ENCODE measurements around the gene PCDHA9. TPM values are rescaled to one million over a fixed set of nuclear protein-coding genes. Genes with fewer than 3 reads are reported as not detected.
"Not testable (repeated sequence)": the region's sequence is repeated elsewhere in the genome, so short reads cannot be mapped to it uniquely, and the experiment has no call there.

Gene PCDHA9
- total RNA-seq, 2 donors from 2014 or later: 0.19 TPM; not detected in 1

DNA sequence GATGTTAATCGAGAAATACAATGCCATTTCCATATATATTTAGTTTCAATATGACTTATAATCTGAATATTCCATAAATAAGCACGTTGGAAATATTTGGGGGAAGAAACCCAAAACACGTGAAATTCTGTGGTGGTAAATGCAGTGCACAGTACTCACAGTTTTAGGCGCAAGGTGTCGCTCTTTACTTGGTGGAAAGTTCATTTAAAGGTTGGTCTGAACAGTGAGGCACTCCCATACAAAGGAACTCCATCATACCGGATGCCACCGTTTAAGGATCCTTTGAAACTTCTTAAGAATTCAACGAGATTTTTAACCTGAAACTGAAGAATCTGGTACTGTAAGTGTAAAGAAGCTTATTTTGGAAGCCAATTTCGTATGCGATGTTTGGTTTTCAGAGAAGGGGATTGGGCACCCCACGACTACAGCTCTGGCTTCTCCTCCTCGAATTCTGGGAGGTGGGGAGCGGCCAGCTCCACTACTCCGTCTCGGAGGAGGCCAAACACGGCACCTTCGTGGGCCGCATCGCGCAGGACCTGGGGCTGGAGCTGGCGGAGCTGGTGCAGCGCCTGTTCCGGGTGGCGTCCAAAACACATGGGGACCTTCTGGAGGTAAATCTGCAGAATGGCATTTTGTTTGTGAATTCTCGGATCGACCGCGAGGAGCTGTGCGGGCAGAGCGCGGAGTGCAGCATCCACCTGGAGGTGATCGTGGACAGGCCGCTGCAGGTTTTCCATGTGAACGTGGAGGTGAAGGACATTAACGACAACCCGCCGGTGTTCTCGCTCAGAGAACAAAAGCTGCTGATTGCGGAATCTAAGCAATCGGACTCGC is 20.8 kb downstream of the PCDHA9 start, which contains the start of gene PCDHA11:
TSS of gene PCDHA11 (plus strand) at position 237 of the 834 bp plus-strand sequence. CDS start at position 384, 147 bp downstream.
- TF ChIP-seq, protein P1, sequence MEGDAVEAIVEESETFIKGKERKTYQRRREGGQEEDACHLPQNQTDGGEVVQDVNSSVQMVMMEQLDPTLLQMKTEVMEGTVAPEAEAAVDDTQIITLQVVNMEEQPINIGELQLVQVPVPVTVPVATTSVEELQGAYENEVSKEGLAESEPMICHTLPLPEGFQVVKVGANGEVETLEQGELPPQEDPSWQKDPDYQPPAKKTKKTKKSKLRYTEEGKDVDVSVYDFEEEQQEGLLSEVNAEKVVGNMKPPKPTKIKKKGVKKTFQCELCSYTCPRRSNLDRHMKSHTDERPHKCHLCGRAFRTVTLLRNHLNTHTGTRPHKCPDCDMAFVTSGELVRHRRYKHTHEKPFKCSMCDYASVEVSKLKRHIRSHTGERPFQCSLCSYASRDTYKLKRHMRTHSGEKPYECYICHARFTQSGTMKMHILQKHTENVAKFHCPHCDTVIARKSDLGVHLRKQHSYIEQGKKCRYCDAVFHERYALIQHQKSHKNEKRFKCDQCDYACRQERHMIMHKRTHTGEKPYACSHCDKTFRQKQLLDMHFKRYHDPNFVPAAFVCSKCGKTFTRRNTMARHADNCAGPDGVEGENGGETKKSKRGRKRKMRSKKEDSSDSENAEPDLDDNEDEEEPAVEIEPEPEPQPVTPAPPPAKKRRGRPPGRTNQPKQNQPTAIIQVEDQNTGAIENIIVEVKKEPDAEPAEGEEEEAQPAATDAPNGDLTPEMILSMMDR (IDR thresholded peaks at IDR 0.05): no peak
- H3K4me3 ChIP-seq: no peak within 1 kb of the TSS
- no peaks in the 10 kb centered on the region for H3K9me3 ChIP-seq
- H3K36me3 ChIP-seq: no peaks in the 10 kb centered on the region
- DNase-seq: no peak
- intact Hi-C loops (cut with DNase I): no loop called here
- no peaks in the 10 kb centered on the region for H3K27me3 ChIP-seq
- no peaks in the 10 kb centered on the region for H3K4me1 ChIP-seq
- no peak within 1 kb of the TSS for H3K27ac ChIP-seq
- H3K9ac ChIP-seq (ENCODE audit: low read depth in 2 of 2, low read length in 2 of 2): no peak within 1 kb of the TSS

DNA sequence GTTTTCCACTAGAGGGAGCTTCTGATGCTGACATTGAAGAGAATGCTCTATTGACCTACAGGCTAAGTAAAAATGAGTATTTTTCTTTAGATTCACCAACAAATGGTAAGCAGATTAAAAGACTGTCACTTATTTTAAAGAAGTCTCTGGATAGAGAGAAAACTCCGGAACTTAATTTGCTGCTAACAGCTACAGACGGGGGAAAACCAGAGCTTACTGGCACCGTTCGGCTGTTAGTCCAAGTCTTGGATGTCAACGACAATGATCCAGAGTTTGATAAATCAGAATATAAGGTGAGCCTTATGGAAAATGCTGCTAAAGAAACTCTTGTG is 21.3 kb downstream of the PCDHA9 start:
- TF ChIP-seq, protein P1 (IDR thresholded peaks at IDR 0.05): no peak
- no peaks in the 10 kb centered on the region for H3K9me3 ChIP-seq
- no peak for DNase-seq
- H3K27ac ChIP-seq: no peak overlapping the region
- no peaks in the 10 kb centered on the region for H3K4me1 ChIP-seq
- H3K27me3 ChIP-seq: no peaks in the 10 kb centered on the region
- no peaks in the 10 kb centered on the region for H3K36me3 ChIP-seq
- no peak overlapping the region for H3K9ac ChIP-seq (ENCODE audit: low read depth in 2 of 2, low read length in 2 of 2)
- H3K4me3 ChIP-seq: no peak overlapping the region
- intact Hi-C loops (cut with DNase I): no loop called here

DNA sequence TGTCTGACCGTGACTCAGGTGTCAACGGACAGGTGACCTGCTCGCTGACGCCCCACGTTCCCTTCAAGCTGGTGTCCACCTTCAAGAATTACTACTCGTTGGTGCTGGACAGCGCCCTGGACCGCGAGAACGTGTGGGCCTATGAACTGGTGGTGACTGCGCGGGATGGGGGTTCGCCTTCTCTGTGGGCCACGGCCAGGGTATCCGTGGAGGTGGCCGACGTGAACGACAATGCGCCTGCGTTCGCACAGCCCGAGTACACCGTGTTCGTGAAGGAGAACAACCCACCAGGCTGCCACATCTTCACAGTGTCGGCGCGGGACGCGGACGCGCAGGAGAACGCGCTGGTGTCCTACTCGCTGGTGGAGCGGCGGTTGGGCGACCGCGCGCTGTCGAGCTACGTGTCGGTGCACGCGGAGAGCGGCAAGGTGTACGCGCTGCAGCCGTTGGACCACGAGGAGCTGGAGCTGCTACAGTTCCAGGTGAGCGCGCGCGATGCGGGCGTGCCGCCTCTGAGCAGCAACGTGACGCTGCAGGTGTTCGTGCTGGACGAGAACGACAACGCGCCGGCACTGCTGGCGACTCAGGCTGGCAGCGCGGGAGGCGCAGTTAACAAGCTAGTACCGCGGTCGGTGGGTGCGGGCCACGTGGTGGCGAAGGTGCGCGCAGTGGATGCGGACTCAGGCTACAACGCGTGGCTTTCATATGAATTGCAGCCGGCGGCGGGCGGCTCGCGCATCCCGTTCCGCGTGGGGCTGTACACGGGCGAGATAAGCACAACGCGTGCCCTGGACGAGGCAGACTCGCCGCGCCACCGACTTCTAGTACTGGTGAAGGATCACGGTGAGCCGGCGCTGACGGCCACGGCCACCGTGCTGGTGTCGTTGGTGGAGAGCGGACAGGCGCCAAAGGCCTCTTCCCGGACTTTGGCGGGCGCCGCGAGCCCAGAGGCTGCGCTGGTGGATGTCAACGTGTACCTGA is 22.3 kb downstream of the PCDHA9 start:
- Histone ChIP-seq H3K4me1 (no peaks in the 10 kb centered on the region), H3K27ac (no peak overlapping the region), H3K9ac (ENCODE audit: low read depth in 2 of 2, low read length in 2 of 2) (no peak overlapping the region), H3K36me3 (no peaks in the 10 kb centered on the region), H3K27me3 (no peaks in the 10 kb centered on the region), H3K9me3 (no peaks in the 10 kb centered on the region), H3K4me3 (no peak overlapping the region)
- intact Hi-C loops (cut with DNase I): no loop called here
- TF ChIP-seq, protein P1 (IDR thresholded peaks at IDR 0.05): no peak
- no peak for DNase-seq

DNA sequence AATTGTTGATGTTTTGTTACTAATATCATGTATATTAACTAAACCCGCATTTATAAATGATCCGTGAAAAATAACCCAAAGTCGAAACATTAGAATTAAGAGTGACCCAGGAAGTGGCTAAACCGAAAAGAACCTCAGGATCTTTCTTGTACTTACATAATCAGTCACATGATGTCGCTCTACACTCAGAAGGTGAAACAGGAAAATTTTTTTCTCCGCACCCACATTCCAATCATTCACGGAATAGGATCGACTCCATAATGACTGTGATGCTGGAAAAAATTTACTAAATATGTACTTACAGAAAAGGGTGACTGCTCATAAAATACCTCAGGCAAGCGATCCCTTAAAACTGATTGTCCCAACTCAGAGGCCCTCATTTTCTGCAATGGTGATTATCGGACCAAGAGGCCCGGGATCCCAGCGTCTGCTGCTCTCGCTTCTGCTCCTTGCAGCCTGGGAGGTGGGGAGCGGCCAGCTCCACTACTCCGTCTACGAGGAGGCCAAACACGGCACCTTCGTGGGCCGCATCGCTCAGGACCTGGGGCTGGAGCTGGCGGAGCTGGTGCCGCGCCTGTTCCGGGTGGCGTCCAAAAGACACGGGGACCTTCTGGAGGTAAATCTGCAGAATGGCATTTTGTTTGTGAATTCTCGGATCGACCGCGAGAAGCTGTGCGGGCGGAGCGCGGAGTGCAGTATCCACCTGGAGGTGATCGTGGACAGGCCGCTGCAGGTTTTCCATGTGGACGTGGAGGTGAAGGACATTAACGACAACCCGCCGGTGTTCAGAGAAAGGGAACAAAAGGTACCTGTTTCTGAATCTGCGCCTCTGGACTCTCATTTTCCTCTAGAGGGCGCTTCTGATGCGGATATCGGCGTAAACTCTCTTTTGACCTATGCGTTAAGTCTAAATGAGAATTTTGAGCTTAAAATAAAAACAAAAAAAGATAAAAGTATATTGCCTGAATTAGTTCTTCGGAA is 27.2 kb downstream of the PCDHA9 start, which contains the start of gene PCDHA12:
TSS of gene PCDHA12 (plus strand) at position 224 of the 981 bp plus-strand sequence. CDS start at position 389, 165 bp downstream.
- H3K36me3 ChIP-seq: no peaks in the 10 kb centered on the region
- no peaks in the 10 kb centered on the region for H3K9me3 ChIP-seq
- H3K4me3 ChIP-seq: no peak within 1 kb of the TSS
- TF ChIP-seq, protein P1 (IDR thresholded peaks at IDR 0.05): no peak
- H3K27me3 ChIP-seq: no peaks in the 10 kb centered on the region
- H3K27ac ChIP-seq: no peak within 1 kb of the TSS
- no peak within 1 kb of the TSS for H3K9ac ChIP-seq (ENCODE audit: low read depth in 2 of 2, low read length in 2 of 2)
- DNase-seq: no peak
- H3K4me1 ChIP-seq: no peaks in the 10 kb centered on the region
- intact Hi-C loops (cut with DNase I): no loop called here

DNA sequence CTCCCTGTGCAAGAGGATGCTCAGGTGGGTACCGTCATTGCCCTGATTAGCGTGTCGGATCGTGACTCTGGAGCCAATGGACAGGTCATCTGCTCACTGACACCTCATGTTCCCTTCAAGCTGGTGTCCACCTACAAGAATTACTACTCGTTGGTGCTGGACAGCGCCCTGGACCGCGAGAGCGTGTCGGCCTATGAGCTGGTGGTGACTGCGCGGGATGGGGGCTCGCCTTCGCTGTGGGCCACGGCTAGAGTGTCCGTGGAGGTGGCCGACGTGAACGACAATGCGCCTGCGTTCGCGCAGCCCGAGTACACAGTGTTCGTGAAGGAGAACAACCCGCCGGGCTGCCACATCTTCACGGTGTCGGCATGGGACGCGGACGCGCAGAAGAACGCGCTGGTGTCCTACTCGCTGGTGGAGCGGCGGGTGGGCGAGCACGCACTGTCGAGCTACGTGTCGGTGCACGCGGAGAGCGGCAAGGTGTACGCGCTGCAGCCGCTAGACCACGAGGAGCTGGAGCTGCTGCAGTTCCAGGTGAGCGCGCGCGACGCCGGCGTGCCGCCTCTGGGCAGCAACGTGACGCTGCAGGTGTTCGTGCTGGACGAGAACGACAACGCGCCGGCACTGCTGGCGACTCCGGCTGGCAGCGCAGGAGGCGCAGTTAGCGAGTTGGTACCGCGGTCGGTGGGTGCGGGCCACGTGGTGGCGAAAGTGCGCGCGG is 28.5 kb downstream of the PCDHA9 start:
- intact Hi-C loops (cut with DNase I); H3K9me3 ChIP-seq; DNase-seq; H3K4me3 ChIP-seq; H3K27ac ChIP-seq; H3K27me3 ChIP-seq; H3K36me3 ChIP-seq; H3K4me1 ChIP-seq; H3K9ac ChIP-seq (ENCODE audit: low read depth in 2 of 2, low read length in 2 of 2): not testable (repeated sequence)

Measured in colonic mucosa (tissue), 4 donors.